HEK293T (cell line): ENCODE results near the gene CASZ1.

Source experiments
- CTCF ChIA-PET: fragments of 350-600 bp; formaldehyde crosslinking; extraction: SDS; loops from one replicate; lab custom pipeline; 2021; ENCODE audit warnings: antibody characterized with exemption, inconsistent platforms; lab: Yijun Ruan, JAX
- POLR2A ChIA-PET: fragments of 350-600 bp; formaldehyde crosslinking; extraction: SDS; loops from one replicate; lab custom pipeline; 2020; ENCODE audit warnings: antibody characterized with exemption, inconsistent platforms; lab: Yijun Ruan, JAX
- DNase-seq: peaks from one replicate; pipeline ENCODE4 v3.0.0; 2012; ENCODE audit warnings: mixed read lengths; ENCODE audit errors: extremely low spot score
- ARNT ChIP-seq: fragments of 450-650 bp; IDR thresholded peaks from 2 replicates; pipeline ENCODE4 v1.6.1; 2017; ENCODE audit warnings: mild to moderate bottlenecking
- BHLHE40 ChIP-seq: fragments of 450-650 bp; IDR thresholded peaks from 2 replicates; pipeline ENCODE4 v1.6.1; 2016; ENCODE audit warnings: mild to moderate bottlenecking, moderate library complexity, borderline replicate concordance
- CTBP1 ChIP-seq: fragments of 450-650 bp; IDR thresholded peaks from 2 replicates; pipeline ENCODE4 v1.6.1; 2016; ENCODE audit warnings: borderline replicate concordance
- ELF4 ChIP-seq: fragments of 450-650 bp; IDR thresholded peaks from 2 replicates; pipeline ENCODE4 v1.6.1; 2017; ENCODE audit warnings: antibody characterized with exemption
- FOXA1 ChIP-seq: fragments of 450-650 bp; IDR thresholded peaks from 2 replicates; pipeline ENCODE4 v1.6.1; 2016; ENCODE audit warnings: mild to moderate bottlenecking
- FOXK2 ChIP-seq: fragments of 450-650 bp; IDR thresholded peaks from 2 replicates; pipeline ENCODE4 v1.6.1; 2016; ENCODE audit warnings: mild to moderate bottlenecking
- FOXM1 ChIP-seq: fragments of 450-650 bp; IDR thresholded peaks from 2 replicates; pipeline ENCODE4 v1.6.1; 2017; ENCODE audit warnings: mild to moderate bottlenecking, borderline replicate concordance
- HDGF ChIP-seq: fragments of 450-650 bp; IDR thresholded peaks from 2 replicates; pipeline ENCODE4 v1.6.1; 2017; ENCODE audit warnings: antibody characterized with exemption, borderline replicate concordance
- L3MBTL2 ChIP-seq: fragments of 450-650 bp; conservative IDR thresholded peaks from 2 replicates; pipeline ENCODE4 v1.6.1; 2016; ENCODE audit warnings: mild to moderate bottlenecking
- LEF1 ChIP-seq: fragments of 450-650 bp; IDR thresholded peaks from 2 replicates; pipeline ENCODE4 v1.6.1; 2017; ENCODE audit warnings: mild to moderate bottlenecking, borderline replicate concordance
- NFRKB ChIP-seq: fragments of 450-650 bp; IDR thresholded peaks from 2 replicates; pipeline ENCODE4 v1.6.1; 2016; ENCODE audit warnings: mild to moderate bottlenecking, moderate library complexity
- SP1 ChIP-seq: fragments of 450-650 bp; IDR thresholded peaks from 2 replicates; pipeline ENCODE4 v1.6.1; 2017
- SUZ12 ChIP-seq: fragments of 450-650 bp; IDR thresholded peaks from 2 replicates; pipeline ENCODE4 v1.6.1; 2016; ENCODE audit warnings: mild to moderate bottlenecking
- TARDBP ChIP-seq: fragments of 450-650 bp; IDR thresholded peaks from 2 replicates; pipeline ENCODE4 v1.6.1; 2016
- ZNF384 ChIP-seq: fragments of 450-650 bp; IDR thresholded peaks from 2 replicates; pipeline ENCODE4 v1.6.1; 2016
- TF ChIP-seq, protein P1 (sequence below): fragments of 450-650 bp; IDR thresholded peaks from 2 replicates; pipeline ENCODE4 v1.6.1; 2016

CASZ1 gene

DNA sequence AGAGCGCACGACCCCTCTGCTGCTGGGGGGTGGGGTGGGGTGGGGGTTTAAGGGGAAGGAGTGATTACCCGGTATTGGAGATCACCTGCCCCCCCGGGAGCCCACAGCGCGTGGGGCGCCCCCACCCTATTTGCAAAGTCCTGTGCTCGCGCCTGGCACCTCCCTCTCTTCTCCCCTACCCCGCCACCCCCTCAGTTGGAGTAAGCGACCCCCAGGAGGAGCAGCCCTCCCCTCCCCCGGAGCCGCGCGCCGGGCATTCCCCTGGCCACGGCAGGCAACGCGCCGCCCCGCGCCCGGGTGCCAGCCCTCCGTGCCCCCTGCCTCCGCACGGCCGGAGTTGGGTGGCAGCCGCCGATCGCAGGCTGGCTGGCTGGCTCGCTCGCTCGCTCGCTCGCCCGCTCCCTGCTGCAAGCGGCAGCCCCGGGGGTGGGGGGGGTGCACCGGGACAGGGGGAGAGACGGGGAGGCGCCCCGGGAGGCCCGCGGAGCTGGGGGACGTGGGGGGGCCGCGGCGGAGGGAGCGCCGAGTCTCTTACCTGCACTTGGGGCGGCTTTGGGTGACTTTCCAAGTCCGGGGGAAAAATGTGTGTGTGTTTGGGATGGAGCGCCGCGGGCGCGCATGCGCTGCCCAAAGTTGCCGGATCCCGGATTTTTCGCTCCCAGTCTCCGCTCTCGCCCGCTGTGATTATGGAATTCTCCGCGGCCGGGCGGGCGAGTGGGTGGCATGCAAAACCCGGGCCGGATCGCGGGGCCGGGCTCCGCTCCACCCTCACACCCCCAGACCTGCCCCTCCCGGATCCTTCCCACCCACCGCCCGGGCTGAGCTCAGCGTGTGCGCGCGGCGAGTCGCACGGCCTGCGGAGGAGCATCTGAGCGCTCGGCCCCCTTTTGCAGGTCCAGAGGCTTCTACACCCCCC, at the start of gene CASZ1:
Gene CASZ1, minus strand, starts transcription at position 618 of the 916 bp plus-strand sequence. CDS start 102,757 bp downstream, outside the sequence.
- ChIA-PET CTCF (no interaction called here), POLR2A (no interaction called here)
- TF ChIP-seq NFRKB (no peak), ZNF384 (no peak), ELF4 (no peak), CTBP1 (no peak), FOXA1 (no peak), BHLHE40 (no peak), HDGF (no peak), ARNT (no peak), FOXM1 (peak; percentile 98), L3MBTL2 (peak; percentile 49; the same call in 1 of the 2 replicates), TARDBP (no peak), FOXK2 (no peak), SUZ12 (no peak)
- TF ChIP-seq, protein P1, sequence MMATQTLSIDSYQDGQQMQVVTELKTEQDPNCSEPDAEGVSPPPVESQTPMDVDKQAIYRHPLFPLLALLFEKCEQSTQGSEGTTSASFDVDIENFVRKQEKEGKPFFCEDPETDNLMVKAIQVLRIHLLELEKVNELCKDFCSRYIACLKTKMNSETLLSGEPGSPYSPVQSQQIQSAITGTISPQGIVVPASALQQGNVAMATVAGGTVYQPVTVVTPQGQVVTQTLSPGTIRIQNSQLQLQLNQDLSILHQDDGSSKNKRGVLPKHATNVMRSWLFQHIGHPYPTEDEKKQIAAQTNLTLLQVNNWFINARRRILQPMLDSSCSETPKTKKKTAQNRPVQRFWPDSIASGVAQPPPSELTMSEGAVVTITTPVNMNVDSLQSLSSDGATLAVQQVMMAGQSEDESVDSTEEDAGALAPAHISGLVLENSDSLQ = no peak

DNA sequence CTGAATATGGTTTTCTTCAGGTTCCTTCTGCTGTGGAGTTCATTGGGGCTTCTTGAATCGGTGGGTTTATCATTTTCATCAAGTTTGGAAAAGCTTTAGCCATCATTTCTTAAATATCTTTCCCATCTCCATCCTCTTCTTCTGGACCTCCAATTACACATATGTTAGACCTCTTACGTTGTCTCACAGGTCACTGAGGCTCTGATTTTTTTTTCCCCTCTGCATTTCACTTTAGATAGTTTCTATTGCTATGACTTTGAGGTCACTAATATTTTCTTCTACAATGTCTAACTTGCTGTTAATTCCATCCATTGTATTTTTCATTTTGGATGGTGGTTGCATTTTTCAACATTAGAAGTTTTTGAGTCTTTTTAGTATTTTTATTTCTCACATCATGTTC, 47.3 kb upstream of the CASZ1 start:
- CTCF ChIA-PET = no interaction called here
- no peak for DNase-seq
- TF ChIP-seq SP1 = no peak
- TF ChIP-seq CTBP1 = no peak
- no peak for TF ChIP-seq SUZ12
- TF ChIP-seq, protein P1 = no peak
- TF ChIP-seq L3MBTL2 = no peak
- no peak for TF ChIP-seq NFRKB
- no peak for TF ChIP-seq TARDBP
- no peak for TF ChIP-seq BHLHE40
- TF ChIP-seq FOXA1 = no peak
- no peak for TF ChIP-seq FOXK2
- TF ChIP-seq ELF4 = no peak
- TF ChIP-seq LEF1 = no peak
- TF ChIP-seq HDGF = no peak
- no peak for TF ChIP-seq FOXM1
- POLR2A ChIA-PET = no interaction called here

More for the DNA sequence above, at the start of gene CASZ1:
- peak; percentile 93 for DNase-seq

GRCh38 chr1:10841118-10841517, 44.7 kb upstream of the CASZ1 start:
- DNase-seq = no peak
- ChIA-PET CTCF (interaction anchor here (0.7 to 1.0 kb wide), 2 partner anchors 15 to 165 kb away, joined by 3 read pairs; no protein-coding TSS in a partner anchor), POLR2A (interaction anchor here (0.7 kb wide), 1 partner anchor 65 kb away, joined by 3 read pairs; no protein-coding TSS in a partner anchor)
- no peak for TF ChIP-seq L3MBTL2

DNA sequence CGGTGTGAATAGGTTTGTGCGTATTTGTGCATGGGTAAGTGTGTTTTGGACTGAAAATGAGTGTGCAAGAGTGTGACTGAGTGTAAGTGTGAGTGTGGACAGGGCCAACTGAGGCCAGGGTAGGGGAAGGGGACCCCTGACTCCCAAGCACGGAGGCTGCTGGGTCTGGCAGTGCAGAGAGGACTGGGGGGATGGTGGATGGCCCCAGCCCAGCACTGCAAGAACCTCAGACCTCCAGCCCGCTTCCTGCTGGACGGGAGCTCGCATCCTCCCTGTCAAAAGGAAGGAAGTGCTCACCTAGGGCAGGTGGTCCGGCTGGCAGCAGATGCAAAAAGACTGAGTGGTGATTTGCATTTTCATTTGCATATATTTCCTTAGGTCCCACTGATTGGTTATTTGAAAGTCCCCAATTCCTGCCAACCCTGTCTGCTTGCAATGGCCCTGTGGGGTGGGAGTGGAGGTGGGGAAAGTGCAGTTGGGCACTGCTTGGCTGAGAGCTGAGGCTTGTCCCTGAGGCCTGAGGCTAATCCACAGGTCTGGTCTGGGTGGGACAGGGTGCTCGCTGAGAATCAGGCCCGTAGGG, 42.8 kb upstream of the CASZ1 start:
- TF ChIP-seq CTBP1 (no peak), ARNT (no peak), FOXA1 (no peak), ELF4 (no peak), SUZ12 (no peak), FOXK2 (no peak), FOXM1 (no peak), NFRKB (no peak), L3MBTL2 (no peak), TARDBP (no peak), BHLHE40 (no peak), SP1 (no peak), LEF1 (no peak), ZNF384 (no peak), HDGF (no peak)
- TF ChIP-seq, protein P1 = no peak
- ChIA-PET POLR2A (interaction anchor here (0.6 kb wide), 1 partner anchor 173 kb away, joined by 3 read pairs; no protein-coding TSS in a partner anchor), CTCF (no interaction called here)

DNA sequence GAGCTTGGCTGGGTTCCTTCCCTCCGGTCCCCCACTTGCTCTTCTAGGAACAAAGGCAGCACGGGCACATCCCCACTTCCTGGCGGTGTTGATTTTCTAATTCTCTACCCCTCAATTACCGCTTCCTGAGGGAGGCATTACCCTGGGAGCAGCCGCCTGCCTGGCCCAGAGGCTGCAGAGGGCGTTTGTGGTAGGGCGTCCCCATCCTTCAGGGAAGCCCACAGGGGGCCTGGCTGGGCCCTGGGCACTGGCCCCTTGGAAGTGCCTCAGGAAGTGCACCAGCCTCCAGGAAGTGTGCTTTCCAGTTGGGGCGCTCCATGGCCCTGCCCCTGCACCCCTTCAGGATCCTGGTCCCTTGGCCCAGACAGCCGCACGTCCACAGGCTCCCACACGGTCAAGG, 42.1 kb upstream of the CASZ1 start:
- no peak for DNase-seq
- CTCF ChIA-PET = no interaction called here
- TF ChIP-seq FOXA1 (no peak), FOXM1 (no peak), ARNT (no peak), ZNF384 (no peak), L3MBTL2 (no peak), SP1 (no peak), ELF4 (no peak), NFRKB (no peak), HDGF (no peak), CTBP1 (no peak), FOXK2 (no peak), SUZ12 (no peak), BHLHE40 (no peak), LEF1 (no peak), TARDBP (no peak)
- TF ChIP-seq, protein P1 = no peak
- POLR2A ChIA-PET = no interaction called here

More for the DNA sequence above, 42.8 kb upstream of the CASZ1 start:
- no peak for DNase-seq
